Glutamatergic neuron (in vitro differentiated cells): ENCODE results near the gene MRPS5. TPM values are rescaled to one million over a fixed set of nuclear protein-coding genes. Genes with fewer than 3 reads are reported as not detected.

ENCODE experiments used
- DNase-seq: peaks from one replicate; pipeline ENCODE4 v3.0.0; 2022
- H3K27ac Mint-ChIP-seq: one replicate; pipeline ENCODE4 v1.8.0; 2020; ENCODE audit warnings: mild to moderate bottlenecking, mixed read lengths, inconsistent platforms; ENCODE audit not compliant: unreplicated experiment
- H3K27me3 Mint-ChIP-seq: one replicate; pipeline ENCODE4 v1.8.0; 2020; ENCODE audit warnings: mild to moderate bottlenecking, moderate library complexity, mixed read lengths, inconsistent platforms; ENCODE audit not compliant: unreplicated experiment
- H3K36me3 Mint-ChIP-seq: one replicate; pipeline ENCODE4 v1.8.0; 2020; ENCODE audit warnings: mild to moderate bottlenecking, mixed read lengths, inconsistent platforms; ENCODE audit not compliant: unreplicated experiment
- H3K4me1 Mint-ChIP-seq: one replicate; pipeline ENCODE4 v1.8.0; 2020; ENCODE audit warnings: mild to moderate bottlenecking, low read depth, mixed read lengths, inconsistent platforms; ENCODE audit not compliant: unreplicated experiment
- H3K4me3 Mint-ChIP-seq: one replicate; pipeline ENCODE4 v1.8.0; 2020; ENCODE audit warnings: mild to moderate bottlenecking, mixed read lengths, inconsistent platforms; ENCODE audit not compliant: unreplicated experiment
- H3K9me3 Mint-ChIP-seq: one replicate; pipeline ENCODE4 v1.8.0; 2020; ENCODE audit warnings: mild to moderate bottlenecking, moderate library complexity, mixed read lengths, inconsistent platforms; ENCODE audit not compliant: unreplicated experiment
- CTCF ChIP-seq: fragments of 200-600 bp; sonication (generic); IDR thresholded peaks from one replicate; pipeline ENCODE4 v1.5.0; 2021; ENCODE audit not compliant: partially characterized antibody, unreplicated experiment
- long read RNA-seq: library from polyadenylated mRNA; unstranded; transcript quantifications from one replicate; pipeline ENCODE4 v2.0.0, GENCODE V29; 2020; ENCODE audit not compliant: unreplicated experiment
- total RNA-seq: library from RNA; stranded (reverse); fragmentation: NEBNext Ultra II Directional; extraction: Animal tissue kit (Norgen Biotek cat#: 25700); gene quantifications from one replicate; pipeline ENCODE4 v1.2.1, GENCODE V29; 2021; ENCODE audit not compliant: unreplicated experiment

Gene MRPS5
- total RNA-seq: 68.7 TPM
- long read RNA-seq, transcript MRPS5-201 (12 exons, 1,652 nt): major isoform, 22 of 51 reads
- long read RNA-seq, partial matches to known transcripts: 26 of 51 reads
- long read RNA-seq, other reads (novel, unspliced or antisense): 2 of 51 reads

GRCh38 chr2:95121407-95122196 lies at the start of gene MRPS5:
Gene MRPS5, minus strand, starts transcription at chr2:95121808. Its CDS starts 17 bp downstream, at chr2:95121791.
- peak; percentile 94 for DNase-seq
- Mint-ChIP-seq H3K4me3 (peak within 1 kb of the TSS; percentile 87), H3K4me1 (peaks cover 1% of the 10 kb centered on the region), H3K27ac (peak within 1 kb of the TSS; percentile 95), H3K27me3 (peaks cover 7% of the 10 kb centered on the region), H3K36me3 (no peaks in the 10 kb centered on the region), H3K9me3 (peaks cover 6% of the 10 kb centered on the region)
- no peak for TF ChIP-seq CTCF

GRCh38 chr2:95166065-95166763 lies 44.6 kb upstream of the MRPS5 start:
- DNase-seq: no peak
- H3K27me3 Mint-ChIP-seq: peaks cover 7% of the 10 kb centered on the region
- peaks cover 2% of the 10 kb centered on the region for H3K4me1 Mint-ChIP-seq
- peaks cover 8% of the 10 kb centered on the region for H3K9me3 Mint-ChIP-seq
- H3K4me3 Mint-ChIP-seq: peak overlapping the region; percentile 100
- peak overlapping the region; percentile 98 for H3K27ac Mint-ChIP-seq
- H3K36me3 Mint-ChIP-seq: no peaks in the 10 kb centered on the region
- no peak for TF ChIP-seq CTCF

GRCh38 chr2:95165371-95166064 lies 43.9 kb upstream of the MRPS5 start, which contains the start of gene ZNF2:
Gene ZNF2, plus strand, starts transcription at chr2:95165809. Its CDS starts 10,418 bp downstream, at chr2:95176227.
- H3K27me3 Mint-ChIP-seq: peaks cover 7% of the 10 kb centered on the region
- H3K9me3 Mint-ChIP-seq: peaks cover 8% of the 10 kb centered on the region
- H3K4me3 Mint-ChIP-seq: peak within 1 kb of the TSS; percentile 100
- H3K27ac Mint-ChIP-seq: peak within 1 kb of the TSS; percentile 98
- no peaks in the 10 kb centered on the region for H3K36me3 Mint-ChIP-seq
- no peak for TF ChIP-seq CTCF
- peak; percentile 99 for DNase-seq
- H3K4me1 Mint-ChIP-seq: peaks cover 2% of the 10 kb centered on the region

GRCh38 chr2:95165030-95165370 lies 43.4 kb upstream of the MRPS5 start:
- Mint-ChIP-seq H3K27me3 (peaks cover 10% of the 10 kb centered on the region), H3K4me1 (peaks cover 2% of the 10 kb centered on the region), H3K4me3 (peak overlapping the region; percentile 100), H3K9me3 (peaks cover 11% of the 10 kb centered on the region), H3K36me3 (no peaks in the 10 kb centered on the region), H3K27ac (peak overlapping the region; percentile 98)
- DNase-seq: no peak
- TF ChIP-seq CTCF: no peak
